Upper lobe of left lung (tissue), 4 donors: ENCODE data around the gene SNRPA1.

Experiments used
- EP300 ChIP-seq, 4 donors: sonication (generic); formaldehyde crosslinking; IDR thresholded peaks; one replicate each; pipeline ENCODE4 v1.5.1; 2017; ENCODE audit warnings: antibody characterized with exemption in 4 of 4, control low read depth in 2 of 4
- POLR2A ChIP-seq, 4 donors: fragments of 450-650 bp; IDR thresholded peaks; one replicate each; pipeline ENCODE4 v1.5.1; 2016 to 2017; ENCODE audit warnings: antibody characterized with exemption in 4 of 4, mild to moderate bottlenecking in 2 of 4
- POLR2AphosphoS5 ChIP-seq, 2 donors: sonication (generic); formaldehyde crosslinking; IDR thresholded peaks; one replicate each; pipeline ENCODE4 v1.5.1; 2017; ENCODE audit warnings: antibody characterized with exemption in 2 of 2
- TF ChIP-seq, protein P1 (sequence below), 6 experiments: fragments of 450-650 bp in 4 of 6; fragments of 200-600 bp in 2 of 6; sonication (generic) in 2 of 6; IDR thresholded peaks; one replicate each; pipeline ENCODE4 v1.5.1; 2016 to 2019; ENCODE audit warnings: antibody characterized with exemption in 6 of 6

DNA sequence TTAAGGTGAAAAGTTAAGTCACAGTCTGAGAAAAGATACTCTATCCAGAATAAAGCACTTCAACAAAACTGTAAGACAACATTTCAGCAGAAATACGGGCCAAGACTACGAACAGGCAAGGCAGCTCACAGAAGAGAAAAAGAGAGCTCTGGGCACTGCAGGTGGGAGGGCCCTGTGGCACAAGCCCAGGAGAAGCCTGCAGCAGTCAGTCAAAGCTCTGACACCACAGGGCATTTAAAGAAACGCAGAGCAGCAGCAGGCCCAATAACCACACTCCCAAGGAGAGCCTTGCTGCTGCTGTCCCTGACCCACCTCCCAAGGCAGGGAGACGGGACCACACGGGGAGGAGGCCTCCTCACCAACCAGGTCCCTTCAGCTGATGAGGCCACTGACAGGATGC, 62.4 kb downstream of the SNRPA1 start:
- TF ChIP-seq POLR2A (IDR thresholded peaks at IDR 0.05) (no peak), POLR2AphosphoS5 (IDR thresholded peaks at IDR 0.05) (no peak), EP300 (IDR thresholded peaks at IDR 0.05) (no peak)
- TF ChIP-seq, protein P1, sequence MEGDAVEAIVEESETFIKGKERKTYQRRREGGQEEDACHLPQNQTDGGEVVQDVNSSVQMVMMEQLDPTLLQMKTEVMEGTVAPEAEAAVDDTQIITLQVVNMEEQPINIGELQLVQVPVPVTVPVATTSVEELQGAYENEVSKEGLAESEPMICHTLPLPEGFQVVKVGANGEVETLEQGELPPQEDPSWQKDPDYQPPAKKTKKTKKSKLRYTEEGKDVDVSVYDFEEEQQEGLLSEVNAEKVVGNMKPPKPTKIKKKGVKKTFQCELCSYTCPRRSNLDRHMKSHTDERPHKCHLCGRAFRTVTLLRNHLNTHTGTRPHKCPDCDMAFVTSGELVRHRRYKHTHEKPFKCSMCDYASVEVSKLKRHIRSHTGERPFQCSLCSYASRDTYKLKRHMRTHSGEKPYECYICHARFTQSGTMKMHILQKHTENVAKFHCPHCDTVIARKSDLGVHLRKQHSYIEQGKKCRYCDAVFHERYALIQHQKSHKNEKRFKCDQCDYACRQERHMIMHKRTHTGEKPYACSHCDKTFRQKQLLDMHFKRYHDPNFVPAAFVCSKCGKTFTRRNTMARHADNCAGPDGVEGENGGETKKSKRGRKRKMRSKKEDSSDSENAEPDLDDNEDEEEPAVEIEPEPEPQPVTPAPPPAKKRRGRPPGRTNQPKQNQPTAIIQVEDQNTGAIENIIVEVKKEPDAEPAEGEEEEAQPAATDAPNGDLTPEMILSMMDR (IDR thresholded peaks at IDR 0.05) = no peak
